ENCODE data around the gene TBC1D16.

TBC1D16 gene

DNA sequence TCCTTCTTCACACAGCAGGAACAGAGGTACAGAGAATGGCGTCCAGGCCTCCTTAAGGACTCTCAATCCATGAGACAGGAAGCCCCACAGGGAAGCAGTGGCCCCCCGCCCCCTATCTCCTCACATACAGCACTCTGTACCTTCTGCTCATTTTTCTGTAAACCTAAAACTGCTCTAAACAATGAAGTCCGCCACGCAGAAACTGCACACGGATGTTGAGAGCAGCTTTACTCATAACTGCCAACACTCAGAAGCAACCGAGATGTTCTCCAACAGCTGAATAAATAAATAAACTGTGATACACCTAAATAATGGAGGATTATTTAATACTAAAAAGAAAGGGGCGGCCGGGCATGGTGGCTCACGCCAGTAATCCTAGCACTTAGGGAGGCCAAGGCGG lies 9.9 kb downstream of the TBC1D16 start:
- DNase-seq (ENCODE audit: low read depth): no peak

DNA sequence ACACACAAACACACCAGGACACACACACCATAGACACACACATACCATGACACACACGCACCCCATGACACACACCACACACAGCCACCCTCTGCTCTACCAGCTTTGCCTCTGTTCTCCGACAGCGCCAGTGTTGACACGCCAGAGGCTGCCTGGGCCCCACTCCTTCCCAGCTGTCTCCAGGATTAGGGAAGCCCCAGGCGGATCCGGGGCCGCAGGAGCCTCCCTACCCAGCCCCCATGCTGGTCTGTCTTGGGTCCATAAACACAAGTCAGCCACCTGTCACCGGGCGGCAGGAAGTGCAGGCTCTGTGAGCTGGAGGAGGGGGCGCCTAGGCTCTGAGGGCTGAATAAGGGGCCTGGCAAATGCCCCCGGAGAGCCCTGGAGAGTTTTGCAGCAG lies 10.5 kb downstream of the TBC1D16 start:
- no peak for DNase-seq (ENCODE audit: low read depth)

DNA sequence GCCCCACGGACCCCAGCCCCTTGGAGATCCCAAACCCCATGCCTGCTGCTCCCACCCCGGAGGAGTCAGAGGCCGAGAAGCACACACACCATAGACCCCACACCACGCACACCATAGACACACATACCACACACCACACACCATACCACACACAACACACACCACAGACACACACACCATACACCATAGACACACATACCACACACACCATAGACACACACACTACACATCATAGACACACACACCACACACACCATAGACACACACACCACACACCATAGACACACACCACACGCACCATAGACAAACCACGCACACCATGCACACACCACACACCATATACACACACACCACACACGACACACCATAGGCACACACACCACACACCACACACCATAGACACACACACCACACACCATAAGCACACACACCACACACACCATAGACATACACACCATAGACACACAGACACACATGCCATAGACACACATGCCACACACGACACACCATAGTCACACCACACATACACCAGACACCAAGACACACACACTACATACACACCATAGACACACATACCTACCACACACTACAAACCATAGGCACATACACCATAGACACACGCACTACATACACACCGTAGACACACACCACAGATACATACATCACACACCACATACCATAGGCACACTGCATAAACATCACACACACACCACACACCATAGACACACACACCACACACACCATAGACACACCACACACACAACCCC lies 11.3 kb downstream of the TBC1D16 start:
- DNase-seq (ENCODE audit: low read depth): no peak

DNA sequence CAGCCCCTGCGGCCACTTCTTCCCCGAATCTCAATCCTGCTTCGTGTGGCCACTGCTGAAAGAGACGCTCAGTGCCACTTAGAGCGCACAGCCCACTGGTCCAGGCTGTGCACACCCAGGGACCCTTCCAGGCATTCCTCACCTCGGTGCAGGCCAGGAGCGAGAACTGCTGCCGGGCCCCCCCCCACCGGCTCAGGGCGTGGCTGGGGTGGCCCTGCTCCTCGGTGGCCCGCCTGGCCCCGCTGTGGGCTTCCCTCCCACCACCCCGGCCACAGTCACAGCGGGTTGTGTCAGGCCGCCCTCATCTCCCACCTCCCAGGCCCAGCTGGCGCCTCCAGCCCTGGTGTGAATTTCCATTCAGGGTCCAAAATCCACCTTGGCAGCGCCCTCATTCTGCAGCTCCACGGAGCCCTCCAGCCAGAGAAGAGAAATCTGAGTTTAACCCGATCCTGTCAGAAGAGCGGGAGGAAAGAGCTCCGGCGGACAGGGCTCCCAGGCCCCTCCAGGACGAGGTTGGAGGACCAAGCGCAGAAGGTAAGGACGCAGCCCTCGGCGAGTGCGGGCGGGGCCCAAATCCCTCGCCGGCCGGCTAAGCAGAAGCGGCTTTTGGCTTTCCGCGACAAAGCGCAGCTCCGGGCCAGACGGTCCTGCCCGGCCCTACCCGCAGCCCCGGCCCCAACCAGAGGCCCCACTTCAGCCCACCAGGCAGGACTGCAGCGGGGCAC lies 12.0 kb downstream of the TBC1D16 start:
- DNase-seq (ENCODE audit: low read depth): no peak

DNA sequence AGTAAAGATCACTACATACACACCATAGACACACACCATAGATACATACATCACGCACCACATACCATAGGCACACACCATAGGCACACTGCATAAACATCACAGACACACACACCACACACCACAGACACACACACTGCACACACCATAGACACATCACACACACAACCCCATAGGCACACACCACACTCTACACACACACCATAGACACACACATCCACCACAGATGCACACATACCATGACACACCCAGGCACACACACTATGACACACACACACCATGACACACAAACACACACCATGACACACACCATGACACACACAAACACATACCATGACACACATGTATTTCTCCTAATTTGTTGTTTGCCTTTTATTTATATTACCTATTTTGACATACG lies 14.1 kb downstream of the TBC1D16 start:
- DNase-seq (ENCODE audit: low read depth): no peak

DNA sequence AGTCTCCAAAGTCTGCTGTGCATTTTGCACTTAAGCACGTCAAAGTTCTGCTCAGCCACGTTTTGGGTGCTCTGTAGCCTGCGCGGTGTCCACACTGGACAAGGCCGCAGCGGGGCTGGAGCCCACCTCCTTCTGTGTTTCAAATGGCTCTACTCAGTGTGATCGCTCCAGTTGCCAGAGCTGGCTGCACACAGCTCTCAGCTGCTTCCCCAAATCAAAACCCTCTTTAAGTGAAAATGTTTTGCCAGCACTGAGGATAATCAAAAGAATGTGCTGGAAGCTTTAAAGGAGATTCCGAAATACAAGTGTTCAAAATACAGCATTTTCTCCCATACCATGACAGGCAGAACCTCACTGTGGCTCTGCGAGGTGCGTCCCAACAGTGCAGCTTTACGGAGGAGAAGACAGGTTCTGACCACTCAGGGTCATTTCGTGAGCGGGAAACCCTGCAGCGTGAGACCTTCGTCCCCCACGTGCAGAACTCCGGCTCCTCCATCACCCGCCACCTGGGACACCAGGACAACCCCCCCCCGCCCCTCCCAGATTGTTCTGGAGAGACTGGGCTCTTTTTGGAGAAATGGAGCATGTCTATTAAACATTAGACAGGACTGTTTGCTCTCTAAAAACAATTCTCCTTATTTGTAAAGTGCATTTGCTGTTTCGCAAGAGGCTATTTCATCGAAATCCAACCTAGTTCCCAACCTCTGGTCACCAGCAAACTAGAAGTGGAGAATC lies 16.6 kb downstream of the TBC1D16 start:
- DNase-seq (ENCODE audit: low read depth): no peak

DNA sequence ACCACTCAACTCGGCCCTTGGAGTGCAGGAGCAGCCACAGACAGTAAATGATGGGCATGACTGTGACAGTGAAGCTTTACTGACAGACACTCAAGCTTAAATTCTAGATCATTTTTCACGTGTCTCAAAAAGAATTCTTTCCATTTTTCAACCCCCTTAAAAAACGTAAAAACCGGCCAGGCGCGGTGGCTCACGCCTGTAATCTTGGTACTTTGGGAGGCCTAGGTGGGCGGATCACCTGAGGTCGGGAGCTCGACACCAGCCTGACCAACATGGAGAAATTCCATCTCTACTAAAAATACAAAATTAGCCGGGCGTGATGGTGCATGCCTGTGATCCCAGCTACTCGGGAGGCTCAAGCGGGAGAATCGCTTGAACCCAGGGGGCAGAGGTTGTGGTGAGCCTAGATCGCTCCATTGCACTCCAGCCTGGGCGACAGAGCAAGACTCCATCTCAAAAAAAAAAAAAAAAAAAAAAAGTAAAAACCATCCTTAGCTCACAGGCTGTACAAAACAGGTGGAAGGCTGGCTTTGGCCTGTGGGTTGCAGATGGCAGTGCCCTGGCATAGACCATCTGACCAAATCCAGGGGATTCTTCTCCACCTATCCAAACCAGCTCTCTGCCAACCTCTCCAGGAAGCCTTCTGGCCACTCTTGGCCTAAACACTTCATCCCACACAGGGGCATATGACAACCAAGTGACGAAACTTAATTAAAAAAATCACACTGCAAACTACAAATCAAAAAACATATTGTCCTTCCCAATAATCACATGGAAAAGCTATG lies 18.3 kb downstream of the TBC1D16 start:
- no peak for DNase-seq (ENCODE audit: low read depth)

DNA sequence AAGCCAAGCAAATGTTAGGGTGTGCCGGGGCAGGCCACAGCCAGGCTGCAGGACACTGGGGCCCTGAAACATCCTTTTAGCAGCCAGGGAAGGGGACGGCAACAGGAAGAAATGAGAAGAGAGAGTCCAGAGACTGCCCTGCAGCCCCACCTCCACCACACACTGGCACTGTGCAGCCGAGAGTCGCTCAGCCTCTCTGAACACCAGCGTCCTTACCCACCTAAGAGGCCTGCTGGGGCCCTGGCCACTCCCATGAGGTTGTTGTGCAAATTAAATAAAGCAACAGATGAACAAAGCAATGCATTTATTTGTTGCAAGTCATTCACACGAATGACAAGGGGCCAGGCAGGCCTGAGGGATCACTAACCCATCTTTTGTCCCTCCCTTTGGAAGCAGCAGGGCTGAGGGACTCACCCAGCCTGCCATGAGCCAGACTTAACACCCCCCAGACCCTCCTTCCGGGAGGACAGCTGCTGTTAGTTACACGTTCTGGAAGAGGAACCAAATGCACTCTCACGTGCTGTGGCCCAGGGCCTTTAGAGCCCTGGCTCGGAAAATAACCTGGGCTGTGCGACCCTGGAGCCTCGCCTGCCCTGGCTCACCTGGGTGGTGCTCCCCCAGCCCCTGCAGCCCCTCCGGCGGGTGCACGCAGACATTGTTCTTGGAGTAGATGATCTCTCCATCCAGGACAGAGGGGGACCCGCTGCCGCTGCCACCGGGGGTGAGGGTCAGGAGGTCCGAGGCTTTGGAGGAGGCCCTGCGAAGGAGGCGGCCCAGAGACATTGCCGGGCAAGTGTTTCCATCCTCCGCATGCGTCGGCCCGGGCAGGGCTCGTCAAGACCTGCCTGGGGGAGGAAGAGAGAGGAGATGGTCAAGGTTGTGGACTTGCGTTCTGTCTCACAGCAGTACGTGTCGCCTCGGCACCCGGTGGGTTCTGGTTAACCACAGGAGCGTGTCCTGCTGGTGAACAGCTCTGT lies 22.6 kb downstream of the TBC1D16 start:
- DNase-seq (ENCODE audit: low read depth): no peak

DNA sequence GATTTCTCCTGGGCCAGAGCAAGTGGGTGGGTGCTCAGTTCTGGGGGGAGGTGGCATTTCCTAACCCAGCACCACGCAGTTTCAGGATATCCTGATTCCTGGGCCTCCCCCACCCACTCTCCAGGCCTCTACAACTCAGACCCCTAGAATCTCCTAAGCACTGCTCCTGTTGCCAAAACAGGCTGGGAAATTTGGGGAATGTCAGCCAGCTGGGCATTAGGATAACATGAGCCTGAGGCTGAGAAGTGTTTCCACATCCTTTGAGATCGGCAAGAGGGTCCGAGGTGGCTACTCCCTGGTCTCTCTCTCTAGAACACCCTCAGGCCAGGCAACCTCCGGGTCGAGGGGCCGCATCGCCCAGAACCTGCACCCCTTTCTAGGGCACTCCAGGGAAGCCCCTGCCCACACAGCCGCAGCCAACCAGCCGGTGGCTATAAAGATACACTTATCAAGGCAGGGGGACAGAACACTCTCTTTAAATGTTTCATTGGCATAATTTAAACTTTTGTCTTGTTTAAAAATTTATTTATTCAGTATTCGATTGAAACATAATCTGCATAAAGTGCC lies 23.6 kb downstream of the TBC1D16 start:
- no peak for DNase-seq (ENCODE audit: low read depth)

DNA sequence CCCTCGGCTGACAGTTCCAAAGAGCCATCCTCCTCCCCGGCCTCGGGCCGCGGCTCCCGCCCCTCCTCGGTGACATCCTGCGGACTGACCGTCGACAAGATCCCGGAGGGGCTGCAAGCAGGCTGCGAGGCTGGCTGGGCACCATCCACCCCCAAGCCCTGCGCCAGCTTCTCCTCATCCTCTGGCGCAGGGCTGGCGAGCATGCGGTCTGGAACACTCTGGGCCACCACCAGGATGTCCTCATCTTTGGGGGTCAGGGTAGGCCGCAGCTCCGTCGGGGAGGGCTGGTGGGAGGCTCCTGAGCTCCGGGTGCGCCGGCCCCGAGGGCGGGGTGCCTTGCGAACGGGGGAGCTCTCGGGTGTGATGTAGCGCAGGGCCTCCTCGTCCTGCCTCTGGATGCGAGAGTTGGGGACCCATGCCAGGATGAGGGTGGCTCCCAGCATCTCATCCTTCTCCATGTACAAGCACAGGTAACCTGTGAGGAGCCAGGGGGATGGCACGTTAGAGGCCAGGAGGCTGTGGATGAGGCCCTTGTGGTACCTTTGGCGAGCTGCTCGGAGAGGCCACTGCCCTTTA lies 25.3 kb downstream of the TBC1D16 start:
- DNase-seq (ENCODE audit: low read depth): no peak

DNA sequence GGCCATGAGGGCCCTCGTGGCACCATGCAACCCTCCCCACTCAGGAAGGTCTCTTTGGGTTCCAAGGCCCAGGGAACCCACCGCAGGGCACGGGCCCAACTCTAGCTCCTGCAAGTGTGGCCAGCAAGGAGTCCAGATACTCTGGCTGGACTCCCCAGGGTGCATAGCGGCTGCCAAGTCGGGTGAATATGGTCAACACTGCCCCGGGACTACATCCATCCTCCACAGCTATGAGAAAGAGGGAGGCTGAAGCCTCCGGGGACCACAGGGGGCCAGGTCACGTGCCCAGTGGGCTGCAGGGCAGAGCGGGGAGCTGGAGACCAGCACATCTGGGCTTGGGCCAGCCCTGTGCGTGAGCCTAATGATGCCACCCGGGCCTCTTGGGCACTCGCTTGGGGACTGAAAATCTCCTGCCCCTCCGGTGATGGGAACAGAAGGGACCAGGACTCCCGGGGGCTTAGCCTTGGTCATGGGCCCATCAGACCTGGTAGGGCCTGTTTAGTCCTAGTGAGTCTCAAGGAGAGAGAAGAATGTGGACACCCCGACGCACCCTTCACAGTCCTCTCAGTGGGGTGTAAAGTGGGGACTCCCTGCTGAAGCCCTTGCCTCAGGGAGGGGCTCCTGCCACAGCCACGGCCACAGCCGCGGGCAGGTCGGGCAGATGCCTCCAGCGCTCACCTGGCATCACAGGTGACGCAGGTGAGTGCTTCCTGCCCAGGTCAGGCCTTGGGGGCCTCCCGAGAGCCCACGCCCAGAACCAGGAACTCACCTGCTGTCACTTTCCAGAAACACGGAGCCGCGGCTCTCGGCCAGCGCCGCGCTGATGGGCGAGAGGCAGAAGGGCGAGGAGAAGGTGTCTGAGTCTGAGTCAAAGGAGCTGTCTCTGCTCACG lies 26.0 kb downstream of the TBC1D16 start:
- DNase-seq (ENCODE audit: low read depth): no peak

DNA sequence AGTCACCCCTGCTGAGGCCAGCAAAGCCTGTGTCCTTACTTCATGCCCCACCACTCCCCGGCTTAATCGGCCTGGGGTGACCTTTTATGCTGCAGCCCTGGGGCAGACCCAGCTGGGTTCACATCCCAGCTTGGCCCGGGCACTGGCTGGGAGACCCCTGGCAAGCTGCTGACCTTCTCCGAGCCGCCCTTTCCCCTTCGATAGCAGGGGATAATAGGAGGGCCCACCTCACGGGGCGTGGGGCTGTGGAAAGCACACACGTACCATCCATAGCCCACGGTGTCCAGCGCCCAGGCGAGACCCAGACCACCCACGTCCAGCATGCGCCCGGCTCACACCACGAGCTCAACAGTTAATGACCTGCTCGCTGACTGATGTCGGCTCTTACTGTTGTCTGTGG lies 26.8 kb downstream of the TBC1D16 start:
- no peak for DNase-seq (ENCODE audit: low read depth)

DNA sequence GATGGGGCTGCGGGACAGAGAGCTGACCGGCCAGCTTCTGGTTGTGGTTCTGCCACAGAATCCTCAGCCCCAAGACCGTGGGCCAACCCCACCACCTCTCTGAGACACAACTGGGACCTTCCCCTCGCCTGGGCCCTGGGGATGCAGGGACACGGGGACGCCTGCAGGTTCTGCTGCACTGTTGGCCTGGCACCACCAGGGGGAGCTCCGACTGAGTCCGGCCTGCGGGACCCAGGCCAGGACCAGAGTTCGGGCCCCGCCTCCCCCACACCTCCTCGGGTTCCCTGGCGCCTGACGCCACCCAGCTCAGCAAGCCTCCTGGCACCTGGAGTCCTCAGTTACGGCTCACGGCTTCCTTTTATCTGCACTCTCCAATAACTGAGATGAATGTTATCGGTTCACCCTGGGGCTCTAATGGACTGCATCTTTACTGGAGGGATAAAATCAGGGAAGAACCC lies 27.3 kb downstream of the TBC1D16 start:
- peak; percentile 48 for DNase-seq (ENCODE audit: low read depth)

DNA sequence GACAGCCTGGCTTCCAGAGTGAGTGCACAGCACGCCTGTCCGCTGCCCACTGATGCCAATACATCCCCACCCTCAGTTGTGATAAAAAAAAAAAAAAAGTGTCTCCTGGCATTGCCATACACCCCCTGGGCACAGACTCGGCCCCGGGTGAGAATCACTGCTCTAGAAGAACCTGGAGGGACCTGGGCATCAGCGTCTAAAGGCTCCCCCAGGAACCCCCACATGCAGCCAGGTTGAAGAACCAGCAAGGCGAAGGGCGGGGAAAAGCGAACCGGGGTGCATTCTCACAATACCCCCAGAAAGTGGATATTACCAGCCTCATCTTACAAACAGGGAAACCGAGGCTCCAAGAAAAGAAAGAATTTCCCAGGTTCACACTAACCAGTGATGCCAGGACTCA lies 27.7 kb downstream of the TBC1D16 start:
- no peak for DNase-seq (ENCODE audit: low read depth)

DNA sequence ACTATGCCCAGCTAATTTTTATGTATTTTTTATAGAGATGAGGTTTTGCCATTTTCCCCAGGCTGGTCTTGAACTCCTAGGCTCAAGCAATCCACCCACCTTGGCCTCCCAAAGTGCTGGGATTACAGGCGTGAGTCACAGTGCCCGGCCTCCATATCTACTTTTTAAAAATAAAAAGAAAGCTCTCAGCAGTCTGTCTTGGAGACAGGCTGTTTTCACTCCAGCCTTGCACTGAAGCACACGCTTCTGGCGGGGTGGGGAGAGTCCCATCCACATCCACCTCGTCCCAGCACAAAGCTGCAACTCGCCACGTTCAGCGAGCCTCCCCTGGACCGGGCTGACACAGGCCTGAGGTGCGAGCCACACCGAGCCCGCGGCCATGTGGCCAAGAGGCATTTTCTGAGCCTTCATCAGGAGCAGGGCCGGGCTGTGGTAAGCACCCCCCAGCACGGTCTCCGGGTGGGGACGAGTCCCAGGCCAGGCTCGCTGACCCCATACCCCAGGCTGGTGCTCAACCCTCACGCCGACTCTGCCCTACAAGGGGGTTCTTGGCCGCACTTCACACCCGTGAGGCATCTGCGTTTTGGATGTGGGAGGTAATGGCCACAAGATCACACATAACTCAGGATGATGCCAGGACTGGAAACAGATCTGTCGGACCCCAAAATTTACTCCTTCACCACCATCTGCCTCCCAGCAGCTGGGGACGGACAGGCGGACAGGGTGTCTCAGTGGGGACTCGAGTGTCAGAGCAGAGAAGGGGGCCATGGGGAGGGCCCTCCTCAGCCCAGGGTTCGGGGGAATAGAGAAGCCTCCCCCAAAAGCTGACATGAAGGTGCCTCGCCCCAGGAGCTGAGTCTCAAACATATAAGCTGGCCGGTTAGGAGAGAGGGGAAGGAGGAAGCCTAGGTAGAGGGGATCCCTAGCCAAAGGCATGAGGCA lies 28.6 kb downstream of the TBC1D16 start:
- DNase-seq (ENCODE audit: low read depth): no peak

DNA sequence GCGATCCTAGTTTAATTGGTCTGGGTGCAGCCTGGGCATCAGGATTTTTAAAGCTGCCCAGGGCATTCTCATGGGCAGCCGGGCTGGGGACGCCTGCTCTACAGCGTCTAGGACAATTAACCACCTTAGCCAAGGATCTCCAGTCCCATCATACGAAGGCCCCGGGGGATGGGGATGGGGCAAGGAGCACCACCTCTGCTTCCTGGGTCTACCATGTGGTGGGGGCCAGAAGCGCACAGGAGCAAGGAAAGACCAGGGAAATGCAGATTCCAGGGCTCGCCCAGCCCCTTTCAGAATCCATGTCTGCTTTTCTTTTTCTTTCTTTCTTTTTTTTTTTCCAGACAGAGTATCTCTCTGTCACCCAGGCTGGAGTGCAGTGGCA lies 29.3 kb downstream of the TBC1D16 start:
- no peak for DNase-seq (ENCODE audit: low read depth)

DNA sequence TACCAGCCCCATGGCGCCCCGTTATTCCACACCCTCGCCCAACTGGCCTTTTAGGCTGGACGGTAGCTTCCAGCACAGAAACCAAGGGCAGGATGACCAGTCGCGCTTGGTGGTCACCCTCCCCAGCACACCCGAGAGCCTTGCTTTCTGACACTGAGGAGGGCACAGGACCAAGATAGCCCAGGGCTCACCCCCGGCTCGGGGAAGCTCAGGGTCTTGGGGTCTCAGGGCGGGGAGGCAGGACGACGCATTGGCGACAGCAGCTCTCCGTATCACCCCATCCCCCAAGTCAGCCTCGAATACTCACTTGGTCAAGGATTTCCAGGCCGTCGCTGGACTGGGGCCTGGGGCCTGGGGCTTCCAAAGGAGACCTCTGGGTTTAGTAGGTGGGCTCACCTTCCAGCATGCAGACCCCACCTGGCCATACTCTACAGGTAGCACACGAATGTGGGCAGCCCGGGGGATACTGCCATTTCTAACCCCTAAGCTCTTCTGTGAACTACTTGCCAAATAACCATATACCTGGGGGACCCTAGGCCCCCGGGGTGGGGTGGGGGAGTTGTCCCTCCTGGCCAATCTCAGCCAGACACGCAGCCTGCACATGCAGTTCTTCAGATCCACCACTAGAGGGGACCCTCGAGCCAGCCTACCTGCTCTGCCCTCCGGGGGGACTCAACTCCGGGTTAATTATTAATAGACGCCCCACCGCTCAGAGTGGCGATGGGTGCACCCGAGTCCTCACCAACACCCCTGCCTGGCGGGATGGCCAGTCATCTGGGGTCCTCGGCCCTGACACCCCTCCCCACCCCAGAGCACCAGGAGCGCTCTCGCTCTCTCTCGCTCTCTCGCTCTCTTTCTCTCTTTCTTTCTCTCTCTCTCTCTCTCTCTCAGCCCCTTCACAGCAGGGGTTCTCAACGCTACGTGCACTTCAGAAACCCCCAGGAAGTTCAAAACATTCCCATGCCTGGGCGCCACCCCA lies 30.0 kb downstream of the TBC1D16 start:
- DNase-seq (ENCODE audit: low read depth): peak; percentile 24

Data from stimulated activated CD8-positive, alpha-beta memory T cell treated with anti-CD3 and anti-CD28 coated beads, Interleukin-15, amount 100 ng/mL, for 1 hour (primary cell).